IMR-90 (cell line): ENCODE data around the gene CALD1. TPM values are rescaled to one million over a fixed set of nuclear protein-coding genes. Genes with fewer than 3 reads are reported as not detected.

Experiments used
- ATAC-seq: fragments of 200-7000 bp; cut with Tn5 transposase; 2 replicates; pipeline ENCODE4 v1.9.1; 2020; ENCODE audit warnings: low read depth, mild to moderate bottlenecking, moderate library complexity
- BruUV-seq: library from RNA; stranded (reverse); fragments of 400-500 nt; replicated peaks from 2 replicates; lab custom pipeline; 2021; lab: Mats Ljungman, UMichigan
- CTCF ChIA-PET: fragments of 300-600 bp; formaldehyde crosslinking; extraction: SDS; loops from one replicate; lab custom pipeline; 2021; ENCODE audit warnings: antibody characterized with exemption; lab: Yijun Ruan, JAX
- POLR2A ChIA-PET: fragments of 300-600 bp; sonication (Branson Sonifier 250); formaldehyde crosslinking; loops from one replicate; lab custom pipeline; 2022; ENCODE audit warnings: antibody characterized with exemption; ENCODE audit not compliant: unreplicated experiment; lab: Charles Lee
- DNase-seq: peaks from one replicate; pipeline ENCODE4 v3.0.0; 2013
- H2AFZ ChIP-seq: replicated peaks from 2 replicates; pipeline ENCODE3; 2013; ENCODE audit warnings: low read length, mild to moderate bottlenecking; ENCODE audit not compliant: poor library complexity
- H2AK5ac ChIP-seq: 2 replicates; pipeline ENCODE4 v1.6.1; 2013; ENCODE audit warnings: low read depth, low read length, inconsistent platforms
- H2AK9ac ChIP-seq: replicated peaks from 2 replicates; pipeline ENCODE3; 2013; ENCODE audit warnings: mild to moderate bottlenecking, low read depth, low read length, moderate library complexity; ENCODE audit not compliant: poor library complexity
- H2BK120ac ChIP-seq: 2 replicates; pipeline ENCODE4 v1.6.1; 2013; ENCODE audit warnings: low read depth, low read length, inconsistent platforms
- H2BK15ac ChIP-seq: 3 replicates; pipeline ENCODE4 v1.6.1; 2013; ENCODE audit warnings: low read depth, low read length, inconsistent platforms
- H2BK20ac ChIP-seq: 2 replicates; pipeline ENCODE4 v1.6.1; 2013; ENCODE audit warnings: low read depth, mild to moderate bottlenecking, inconsistent platforms, low read length, moderate library complexity
- H2BK5ac ChIP-seq: 2 replicates; pipeline ENCODE4 v1.6.1; 2013; ENCODE audit warnings: mild to moderate bottlenecking, low read depth, low read length, inconsistent platforms; ENCODE audit not compliant: poor library complexity, severe bottlenecking
- H3K14ac ChIP-seq: replicated peaks from 2 replicates; pipeline ENCODE4 v1.6.1; 2013; ENCODE audit warnings: low read depth, low read length, inconsistent platforms
- H3K18ac ChIP-seq: 2 replicates; pipeline ENCODE4 v1.6.1; 2013; ENCODE audit warnings: low read depth, low read length, control low read depth
- H3K23ac ChIP-seq: 2 replicates; pipeline ENCODE4 v1.6.1; 2013; ENCODE audit warnings: low read depth, low read length, inconsistent platforms
- H3K27ac ChIP-seq: 2 replicates; pipeline ENCODE4 v1.5.1; 2013; ENCODE audit warnings: mild to moderate bottlenecking, control low read depth, low read length; ENCODE audit not compliant: insufficient read depth
- H3K27me3 ChIP-seq: 2 replicates; pipeline ENCODE4 v1.6.1; 2013; ENCODE audit warnings: low read length; ENCODE audit not compliant: control insufficient read depth, insufficient read depth
- H3K36me3 ChIP-seq: 2 replicates; pipeline ENCODE4 v1.6.1; 2013; ENCODE audit warnings: low read length, mixed read lengths; ENCODE audit not compliant: control insufficient read depth, insufficient read depth
- H3K4ac ChIP-seq: 2 replicates; pipeline ENCODE4 v1.6.1; 2013; ENCODE audit warnings: low read depth, low read length, inconsistent platforms
- H3K4me1 ChIP-seq: 2 replicates; pipeline ENCODE4 v1.6.1; 2013; ENCODE audit warnings: low read length, mixed read lengths; ENCODE audit not compliant: control insufficient read depth, insufficient read depth
- H3K4me2 ChIP-seq: 2 replicates; pipeline ENCODE4 v1.6.1; 2013; ENCODE audit warnings: low read depth, mild to moderate bottlenecking, control low read depth, low read length, moderate library complexity
- H3K4me3 ChIP-seq: 2 replicates; pipeline ENCODE4 v1.5.1; 2013; ENCODE audit warnings: low read depth, mild to moderate bottlenecking, control low read depth, low read length, moderate library complexity; ENCODE audit not compliant: insufficient read depth
- H3K56ac ChIP-seq: 2 replicates; pipeline ENCODE4 v1.6.1; 2013; ENCODE audit warnings: low read length, inconsistent platforms; ENCODE audit not compliant: insufficient read depth; ENCODE audit errors: extremely low read depth
- H3K79me1 ChIP-seq, 2 experiments: 2 replicates each; pipeline ENCODE4 v1.6.1; 2013; ENCODE audit warnings: low read length in 2 of 2, inconsistent platforms in 1 of 2, low read depth in 1 of 2
- H3K9ac ChIP-seq: 2 replicates; pipeline ENCODE4 v1.6.1; 2013; ENCODE audit warnings: low read depth, low read length, control low read depth
- H3K9me1 ChIP-seq: 2 replicates; pipeline ENCODE4 v1.6.1; 2013; ENCODE audit warnings: low read length, inconsistent platforms; ENCODE audit not compliant: insufficient read depth
- H3K9me3 ChIP-seq: 2 replicates; pipeline ENCODE4 v1.6.1; 2013; ENCODE audit warnings: low read length; ENCODE audit not compliant: control insufficient read depth, insufficient read depth
- H4K20me1 ChIP-seq: 2 replicates; pipeline ENCODE4 v1.6.1; 2013; ENCODE audit warnings: low read length, inconsistent platforms; ENCODE audit not compliant: insufficient read depth
- H4K5ac ChIP-seq: 2 replicates; pipeline ENCODE4 v1.6.1; 2013; ENCODE audit warnings: mild to moderate bottlenecking, low read depth, low read length, control low read depth
- H4K8ac ChIP-seq, 2 experiments: 2 replicates each; pipeline ENCODE4 v1.6.1; 2013; ENCODE audit warnings: low read depth in 2 of 2, low read length in 2 of 2, control low read depth in 1 of 2, inconsistent platforms in 1 of 2
- H4K91ac ChIP-seq: 2 replicates; pipeline ENCODE4 v1.6.1; 2013; ENCODE audit warnings: low read depth, low read length, inconsistent platforms; ENCODE audit not compliant: insufficient read depth
- CHD1 ChIP-seq: IDR thresholded peaks from 2 replicates; pipeline ENCODE4 v1.6.1; 2012; ENCODE audit warnings: low read depth, low read length, improper control_type of control experiment
- FOS ChIP-seq: fragments of 150-350 bp; IDR thresholded peaks from 2 replicates; pipeline ENCODE4 v1.6.1; 2016; ENCODE audit warnings: low read depth, low read length
- SMC3 ChIP-seq: fragments of 150-350 bp; IDR thresholded peaks from 2 replicates; pipeline ENCODE4 v1.6.1; 2016; ENCODE audit warnings: low read depth, mild to moderate bottlenecking, antibody characterized with exemption, low read length, moderate library complexity
- WGBS, 2 experiments: methylation state at CpG; one replicate each; pipeline versions ENCODE4 v1.1.5 to v1.1.7; 2013; ENCODE audit warnings: missing lambda C conversion rate in 2 of 2; ENCODE audit not compliant: insufficient read length in 1 of 2; ENCODE audit errors: extremely low coverage in 2 of 2; 5-methylcytosine and 5-hydroxymethylcytosine counted together
- dilution Hi-C: fragments of 300-500 bp; cut with HindIII; formaldehyde crosslinking; loops from one replicate; pipeline ENCODE4 v1.14.3; 2018; ENCODE audit warnings: low sequenced_read_pairs; ENCODE audit not compliant: unreplicated experiment
- in situ Hi-C: fragments of 300-500 bp; cut with MboI; formaldehyde crosslinking; loops from 3 replicates; pipeline ENCODE4 v1.14.3; 2019; ENCODE audit warnings: low sequenced_read_pairs, inconsistent platforms, mixed read lengths
- intact Hi-C: fragments of 100-400 bp; cut with micrococcal nuclease; formaldehyde crosslinking; loops from 2 replicates; pipeline ENCODE4 v1.10.0; 2022
- polyA plus RNA-seq, 3 experiments: library from polyadenylated mRNA; depleted of rRNA; stranded (reverse); fragments of >200 nt; gene quantifications; 2 replicates each; pipeline ENCODE4 v1.2.3, GENCODE V29; 2012; ENCODE audit warnings: low replicate concordance in 1 of 3
- total RNA-seq: library from RNA; depleted of rRNA; stranded (reverse); fragments of >200 nt; gene quantifications from 2 replicates; pipeline ENCODE4 v1.2.3, GENCODE V29; 2012

CALD1 gene
- total and polyA plus RNA-seq, 2 of the 4 experiments (the other 2 are of a cell fraction), result 375 to 487 TPM

DNA sequence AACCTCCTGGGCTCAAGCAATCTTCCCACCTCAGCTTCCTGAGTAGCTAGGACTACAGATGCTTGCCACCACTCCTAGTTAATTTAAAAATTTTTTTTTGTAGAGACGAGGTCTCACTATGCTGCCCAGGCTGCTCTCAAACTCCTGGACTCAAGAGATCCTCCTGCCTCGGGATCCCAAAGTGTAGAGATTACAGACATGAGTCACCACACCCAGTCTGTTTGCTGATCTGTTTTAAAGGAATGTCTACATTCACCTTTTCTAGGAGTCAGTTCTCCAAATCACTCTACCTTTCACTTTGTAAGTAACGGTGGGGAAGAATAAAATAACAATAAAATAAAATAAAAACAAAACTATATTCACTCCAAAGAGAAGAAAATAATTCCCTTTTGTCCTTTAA lies 120.3 kb downstream of the CALD1 start:
- Histone ChIP-seq H3K4ac (no peak overlapping the region), H2AFZ (no peak overlapping the region), H3K14ac (0 out of 2 replicates have a peak overlapping the region, but pooled peaks have one; percentile 25), H3K4me2 (no peak overlapping the region), H2BK5ac (no peak overlapping the region), H3K27me3 (no peaks in the 10 kb centered on the region), H3K27ac (no peak overlapping the region), H2AK5ac (no peak overlapping the region), H3K4me1 (peaks cover 23% of the 10 kb centered on the region), H4K91ac (no peak overlapping the region), H3K79me1 (peaks cover 33 to 88% of the 10 kb centered on the region in 2 experiments), H3K9me3 (peaks cover 4% of the 10 kb centered on the region; the same call in 1 of the 2 replicates), H3K18ac (no peak overlapping the region), H3K9ac (no peak overlapping the region), H2BK15ac (no peak overlapping the region), H3K36me3 (peaks cover 22% of the 10 kb centered on the region), H4K8ac (no peak overlapping the region), H4K20me1 (peaks cover 79% of the 10 kb centered on the region), H2BK120ac (no peak overlapping the region), H4K5ac (no peak overlapping the region), H3K56ac (no peak overlapping the region), H3K9me1 (peaks cover 21% of the 10 kb centered on the region; the same call in 1 of the 2 replicates), H2AK9ac (no peak overlapping the region), H2BK20ac (no peak overlapping the region), H3K23ac (no peak overlapping the region), H3K4me3 (no peak overlapping the region)
- in situ Hi-C loops, result no loop called here
- dilution Hi-C loops, result no loop called here
- ATAC-seq (peak; percentile 64), DNase-seq (peak; percentile 68)
- no CpG with 5 or more reads among the region's 3 CpGs for WGBS, 2 experiments
- intact Hi-C loops, result no loop called here
- 0 out of 2 replicates have a peak, but pooled peaks have one; percentile 6 for TF ChIP-seq SMC3
- TF ChIP-seq FOS, result peak; percentile 59
- TF ChIP-seq CHD1, result no peak
- no TSS peak for BruUV-seq
- ChIA-PET CTCF (no interaction called here), POLR2A (no interaction called here)
